ENCODE data around the gene RXFP1.

Gene RXFP1

DNA sequence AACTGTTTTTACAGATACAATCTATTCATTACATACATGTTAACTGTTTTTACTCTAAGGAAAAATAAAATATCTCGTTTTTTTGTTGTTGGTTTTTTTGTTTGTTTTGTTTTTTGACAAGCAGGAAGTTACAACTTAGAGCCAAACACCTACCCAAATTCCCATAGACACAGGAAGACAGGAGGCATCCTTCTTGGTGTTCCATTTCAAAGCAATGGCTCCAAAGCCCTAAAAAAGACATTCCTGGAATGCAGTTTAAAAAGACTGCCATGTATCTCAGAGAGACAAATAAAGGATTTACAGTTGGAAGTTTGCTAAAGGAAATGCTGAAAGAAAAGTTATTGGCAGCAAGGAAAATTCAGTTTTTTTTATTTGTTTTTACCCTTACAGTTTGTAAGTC is 167.1 kb downstream of the RXFP1 start:
- Histone ChIP-seq H3K4me3 (ENCODE audit: low read depth in 1 of 2, low read length in 2 of 2) (no peak overlapping the region), H3K27me3 (ENCODE audit: insufficient read depth, low read length, poor library complexity) (no peaks in the 10 kb centered on the region), H3K9ac (ENCODE audit: low read depth, low read length) (no peak overlapping the region), H2AFZ (ENCODE audit: low read depth, low read length) (no peak overlapping the region), H3K36me3 (ENCODE audit: insufficient read depth, low read length) (peaks cover 11% of the 10 kb centered on the region; the same call in 1 of the 2 replicates), H3K4me1 (ENCODE audit: insufficient read depth, low read length) (no peaks in the 10 kb centered on the region), H3K4me2 (ENCODE audit: insufficient read depth, low read length) (no peak overlapping the region), H3K79me2 (ENCODE audit: insufficient read depth, low read length) (no peaks in the 10 kb centered on the region), H4K20me1 (ENCODE audit: insufficient read depth, low read length) (no peaks in the 10 kb centered on the region), H3K27ac (ENCODE audit: low read length) (no peak overlapping the region), H3K9me3 (ENCODE audit: insufficient read depth, low read length, severe bottlenecking) (no peaks in the 10 kb centered on the region)
- ATAC-seq (ENCODE audit: insufficient read depth, low read depth) (no peak), DNase-seq (no peak)
- no peak for TF ChIP-seq EZH2 (IDR thresholded peaks at IDR 0.05; ENCODE audit: borderline replicate concordance, low read depth, low read length, severe bottlenecking)
- TF ChIP-seq, protein P1, sequence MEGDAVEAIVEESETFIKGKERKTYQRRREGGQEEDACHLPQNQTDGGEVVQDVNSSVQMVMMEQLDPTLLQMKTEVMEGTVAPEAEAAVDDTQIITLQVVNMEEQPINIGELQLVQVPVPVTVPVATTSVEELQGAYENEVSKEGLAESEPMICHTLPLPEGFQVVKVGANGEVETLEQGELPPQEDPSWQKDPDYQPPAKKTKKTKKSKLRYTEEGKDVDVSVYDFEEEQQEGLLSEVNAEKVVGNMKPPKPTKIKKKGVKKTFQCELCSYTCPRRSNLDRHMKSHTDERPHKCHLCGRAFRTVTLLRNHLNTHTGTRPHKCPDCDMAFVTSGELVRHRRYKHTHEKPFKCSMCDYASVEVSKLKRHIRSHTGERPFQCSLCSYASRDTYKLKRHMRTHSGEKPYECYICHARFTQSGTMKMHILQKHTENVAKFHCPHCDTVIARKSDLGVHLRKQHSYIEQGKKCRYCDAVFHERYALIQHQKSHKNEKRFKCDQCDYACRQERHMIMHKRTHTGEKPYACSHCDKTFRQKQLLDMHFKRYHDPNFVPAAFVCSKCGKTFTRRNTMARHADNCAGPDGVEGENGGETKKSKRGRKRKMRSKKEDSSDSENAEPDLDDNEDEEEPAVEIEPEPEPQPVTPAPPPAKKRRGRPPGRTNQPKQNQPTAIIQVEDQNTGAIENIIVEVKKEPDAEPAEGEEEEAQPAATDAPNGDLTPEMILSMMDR (IDR thresholded peaks at IDR 0.05; ENCODE audit: borderline replicate concordance, extremely low read depth, low read length, poor library complexity, severe bottlenecking), result no peak

All from DND-41 (cell line).